Raji (cell line): ENCODE results near the gene AFAP1L2.

Experiments used
- POLR2A ChIP-seq: IDR thresholded peaks from 2 replicates; pipeline ENCODE4 v1.6.1; 2011; ENCODE audit warnings: low read depth, low read length, control low read depth; ENCODE audit not compliant: insufficient read depth

The AFAP1L2 gene

DNA sequence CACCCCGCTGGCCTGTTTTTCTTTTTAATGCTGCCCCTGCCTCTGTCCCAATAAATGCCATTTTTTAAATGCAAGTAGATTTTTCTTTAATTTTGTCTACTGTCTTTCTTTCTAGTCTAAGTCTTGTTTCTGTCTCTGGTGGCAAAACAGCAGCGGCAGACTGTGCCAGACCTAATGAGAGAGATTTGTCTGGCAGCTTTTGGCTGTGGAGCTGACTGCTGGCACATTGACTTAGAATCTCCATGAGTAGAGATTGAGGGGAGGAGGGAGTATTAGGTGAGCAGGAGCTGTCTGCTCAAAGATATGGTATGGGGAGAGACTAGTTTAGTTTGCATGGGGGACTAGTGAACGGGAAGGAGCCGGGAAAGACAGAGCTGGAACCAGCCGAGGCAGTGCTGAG is 152.2 kb downstream of the AFAP1L2 start:
- no peak for TF ChIP-seq POLR2A

DNA sequence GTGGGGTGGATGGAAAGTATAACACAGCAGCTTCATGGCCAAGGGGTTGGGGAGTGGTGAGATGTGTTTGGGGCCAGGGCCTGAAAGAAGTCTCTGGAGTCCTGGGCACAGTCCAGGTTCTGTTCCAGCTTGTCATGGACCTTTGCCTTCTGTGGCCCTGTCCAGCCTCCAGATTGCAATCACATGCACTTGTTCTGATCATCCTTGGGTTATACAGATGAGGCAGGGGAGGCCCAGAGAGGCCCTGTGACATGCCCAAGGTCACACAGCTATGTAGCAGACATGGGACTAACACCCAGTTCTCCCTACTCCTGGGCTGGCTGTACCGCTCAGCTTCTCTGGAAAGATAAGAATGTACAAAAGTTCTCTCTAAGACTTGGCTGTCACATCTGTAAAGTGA is 153.6 kb downstream of the AFAP1L2 start:
- no peak for TF ChIP-seq POLR2A

DNA sequence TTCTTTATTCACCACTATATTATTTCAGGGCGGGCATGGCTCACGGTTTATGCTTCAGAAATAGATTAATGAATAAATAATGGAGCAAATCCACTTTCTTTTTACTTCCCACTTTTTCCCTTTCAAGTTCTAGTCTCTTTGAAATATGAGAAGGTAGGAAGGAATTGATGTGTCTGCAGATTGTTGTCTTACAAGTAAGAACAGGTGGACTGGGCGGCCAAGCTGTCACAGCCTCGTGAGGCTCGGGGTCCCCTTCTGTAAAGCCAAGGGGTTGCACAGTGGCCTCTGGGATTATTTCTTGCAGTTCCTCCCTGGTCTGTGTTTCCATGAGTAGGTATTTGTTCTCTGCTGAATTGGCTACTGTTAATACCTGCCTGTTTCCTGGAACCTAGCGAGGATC is 154.1 kb downstream of the AFAP1L2 start:
- TF ChIP-seq POLR2A, result no peak

DNA sequence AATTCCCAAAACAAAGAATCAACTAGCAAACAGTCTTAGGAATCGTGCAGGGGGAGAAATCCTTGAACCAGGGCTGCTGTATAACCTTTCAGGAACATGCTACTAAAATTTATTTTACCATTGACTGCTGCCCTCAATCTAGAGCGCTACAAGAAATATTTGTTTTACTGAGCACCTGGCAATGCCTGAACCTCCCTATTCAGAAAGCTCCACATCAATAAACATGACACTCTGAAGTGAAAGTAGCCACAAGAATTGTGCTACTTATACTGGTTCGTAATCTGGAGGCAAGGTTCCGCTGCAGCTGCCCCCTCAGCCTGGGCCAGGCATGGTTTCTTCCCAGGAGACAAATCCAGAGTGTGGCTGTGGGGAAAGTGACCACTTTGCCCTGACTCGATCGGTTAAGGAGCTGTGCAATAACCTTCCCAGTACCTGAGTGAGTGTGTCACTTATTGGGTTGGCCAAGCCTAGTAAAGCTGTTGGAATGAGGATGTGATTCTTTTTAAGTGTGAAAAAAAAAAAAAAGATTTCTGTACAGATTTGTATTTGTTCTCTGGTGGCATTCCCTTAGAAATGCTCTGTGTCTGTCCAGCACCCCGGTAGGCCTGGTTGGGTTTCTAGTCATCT is 157.5 kb downstream of the AFAP1L2 start:
- no peak for TF ChIP-seq POLR2A

DNA sequence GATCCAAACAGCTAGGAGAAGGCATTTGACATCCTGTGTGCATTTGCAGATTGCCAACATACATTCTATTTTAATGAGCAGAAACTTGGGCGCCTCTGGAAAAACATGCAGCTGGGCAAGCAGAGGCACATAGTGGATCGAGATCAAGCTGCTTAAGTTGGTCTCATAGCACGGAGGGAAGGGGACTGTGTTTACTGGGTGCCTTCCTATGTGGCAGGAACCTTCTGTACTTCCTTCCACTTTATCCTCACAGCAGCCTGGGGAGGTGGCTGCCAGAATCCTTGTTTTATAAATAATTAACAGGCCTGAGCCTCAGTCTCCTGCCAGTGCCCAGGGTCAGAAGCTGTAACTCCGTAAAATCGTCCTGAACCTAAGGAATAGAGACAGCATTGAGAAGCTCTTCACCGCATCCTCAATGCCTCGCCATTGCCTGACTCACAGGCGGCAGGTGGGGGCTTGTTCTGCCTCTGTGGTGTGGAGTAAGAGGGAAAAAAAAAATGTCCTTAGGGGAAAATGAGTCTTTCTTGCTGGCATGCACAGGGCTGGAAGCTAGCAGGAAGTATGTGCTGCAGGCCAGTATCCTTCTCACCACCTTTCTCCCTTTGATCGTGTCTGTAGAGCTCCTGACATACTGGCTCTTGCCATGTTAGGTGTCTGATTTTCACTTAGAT is 159.0 kb downstream of the AFAP1L2 start:
- TF ChIP-seq POLR2A, result no peak
